HG03354 (cell line): ENCODE results near the gene ARFGAP3.
"Not testable (repeated sequence)": the region's sequence is repeated elsewhere in the genome, so short reads cannot be mapped to it uniquely, and the experiment has no call there.

Source experiments
- ATAC-seq: cut with Tn5 transposase; IDR thresholded peaks from one replicate; pipeline ENCODE4 v1.9.1; 2021; ENCODE audit warnings: mild to moderate bottlenecking; ENCODE audit not compliant: unreplicated experiment, poor library complexity, severe bottlenecking

ARFGAP3 gene

GRCh38 chr22:42800451-42801251 is 56.4 kb downstream of the ARFGAP3 start:
- no peak for ATAC-seq

- no peak for ATAC-seq
These were observed 57.3 kb downstream of the ARFGAP3 start for GRCh38 chr22:42799461-42800405.

- no peak for ATAC-seq
These were observed 58.0 kb downstream of the ARFGAP3 start for GRCh38 chr22:42799061-42799460.

DNA sequence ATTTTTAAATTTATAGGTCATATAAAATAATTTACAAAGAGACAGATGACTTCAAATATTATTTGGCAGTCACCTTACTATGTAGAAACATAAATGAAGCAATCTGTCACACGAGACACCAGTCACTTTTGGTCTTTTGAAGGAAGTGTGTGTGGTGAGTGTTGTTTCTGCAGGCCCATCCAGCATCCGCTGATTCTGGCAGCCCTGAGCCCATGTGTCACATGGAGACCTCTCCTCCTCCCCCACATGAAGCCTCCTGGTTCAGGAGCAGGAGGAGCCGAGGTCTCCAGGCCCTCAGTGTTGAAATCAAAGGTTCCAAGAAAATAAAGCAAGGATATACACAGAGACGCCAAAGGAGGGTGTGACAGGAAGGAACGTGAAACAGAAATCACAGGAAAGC is 60.1 kb downstream of the ARFGAP3 start:
- ATAC-seq: no peak

DNA sequence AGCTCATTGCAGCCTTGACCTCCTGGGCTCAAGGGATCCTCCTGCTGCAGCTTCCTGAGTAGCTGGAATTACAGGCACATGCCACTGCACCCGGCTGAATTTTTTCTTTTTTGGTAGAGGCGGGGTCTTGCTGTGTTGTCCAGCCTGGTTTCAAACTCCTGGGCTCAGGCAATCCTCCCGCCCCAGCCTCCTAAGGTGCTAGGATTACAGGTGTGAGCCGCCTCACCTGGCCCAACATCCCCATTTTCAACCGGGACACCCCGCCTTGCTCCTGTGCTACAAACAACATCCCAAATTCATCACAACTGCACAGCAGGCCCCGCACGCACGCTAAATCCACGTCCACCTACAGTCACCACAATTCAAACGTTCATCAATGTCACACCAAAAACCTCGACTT is 61.0 kb downstream of the ARFGAP3 start:
- ATAC-seq: no peak

GRCh38 chr22:42794551-42795510 is 62.2 kb downstream of the ARFGAP3 start:
- no peak for ATAC-seq

DNA sequence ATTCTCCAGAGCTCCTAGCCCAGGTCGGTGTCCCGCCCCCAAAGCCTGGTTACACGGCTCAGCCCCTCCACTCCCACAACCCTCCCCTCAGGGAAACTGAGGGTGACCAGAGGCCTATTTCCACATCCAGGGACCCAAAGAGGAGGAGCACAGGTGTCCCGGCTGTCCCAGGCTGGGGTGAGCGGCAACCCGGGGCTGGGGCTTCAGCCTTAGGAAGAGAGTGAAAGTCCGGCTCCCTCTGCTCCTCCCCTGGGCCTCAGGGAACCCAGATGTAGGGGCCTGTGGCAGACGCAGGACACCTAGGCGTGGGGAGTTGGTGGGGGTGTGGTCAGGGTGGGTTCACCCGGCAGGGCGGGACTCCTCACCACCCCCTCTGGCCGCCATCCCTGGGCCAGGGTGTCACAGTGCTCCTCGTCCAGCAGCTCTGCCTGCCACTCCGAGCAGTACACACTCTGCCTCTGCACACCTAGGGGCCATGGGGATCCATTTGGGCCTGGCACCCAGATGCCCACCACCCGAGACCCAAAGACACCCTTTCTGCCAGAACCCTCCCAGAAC is 63.1 kb downstream of the ARFGAP3 start:
- ATAC-seq: no peak

- ATAC-seq: no peak
These were observed 63.9 kb downstream of the ARFGAP3 start for GRCh38 chr22:42792909-42793847.

- no peak for ATAC-seq
These were observed 64.6 kb downstream of the ARFGAP3 start for GRCh38 chr22:42792453-42792908.

GRCh38 chr22:42791721-42792452 is 65.2 kb downstream of the ARFGAP3 start:
- no peak for ATAC-seq

GRCh38 chr22:42788466-42788865 is 68.6 kb downstream of the ARFGAP3 start:
- no peak for ATAC-seq

- no peak for ATAC-seq
These were observed 69.1 kb downstream of the ARFGAP3 start for GRCh38 chr22:42788021-42788420.

DNA sequence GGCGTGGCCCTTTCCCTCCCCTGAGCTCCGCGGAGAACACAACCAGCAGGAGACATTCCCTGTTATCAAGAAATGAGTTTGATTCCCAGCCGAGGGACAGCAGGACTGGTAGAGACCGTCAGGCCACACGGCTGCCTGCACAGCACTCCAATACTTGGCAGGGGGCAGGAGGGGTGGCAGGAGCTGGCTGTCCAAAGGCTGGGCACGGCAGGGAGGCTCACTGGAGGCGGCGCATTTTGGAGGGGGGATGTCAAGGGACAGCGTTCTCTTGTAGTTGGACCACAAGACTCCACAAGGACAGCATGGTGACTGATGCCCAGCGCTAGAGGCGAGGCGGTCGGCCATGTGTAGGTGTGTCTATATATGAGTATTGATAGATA is 69.7 kb downstream of the ARFGAP3 start:
- no peak for ATAC-seq

DNA sequence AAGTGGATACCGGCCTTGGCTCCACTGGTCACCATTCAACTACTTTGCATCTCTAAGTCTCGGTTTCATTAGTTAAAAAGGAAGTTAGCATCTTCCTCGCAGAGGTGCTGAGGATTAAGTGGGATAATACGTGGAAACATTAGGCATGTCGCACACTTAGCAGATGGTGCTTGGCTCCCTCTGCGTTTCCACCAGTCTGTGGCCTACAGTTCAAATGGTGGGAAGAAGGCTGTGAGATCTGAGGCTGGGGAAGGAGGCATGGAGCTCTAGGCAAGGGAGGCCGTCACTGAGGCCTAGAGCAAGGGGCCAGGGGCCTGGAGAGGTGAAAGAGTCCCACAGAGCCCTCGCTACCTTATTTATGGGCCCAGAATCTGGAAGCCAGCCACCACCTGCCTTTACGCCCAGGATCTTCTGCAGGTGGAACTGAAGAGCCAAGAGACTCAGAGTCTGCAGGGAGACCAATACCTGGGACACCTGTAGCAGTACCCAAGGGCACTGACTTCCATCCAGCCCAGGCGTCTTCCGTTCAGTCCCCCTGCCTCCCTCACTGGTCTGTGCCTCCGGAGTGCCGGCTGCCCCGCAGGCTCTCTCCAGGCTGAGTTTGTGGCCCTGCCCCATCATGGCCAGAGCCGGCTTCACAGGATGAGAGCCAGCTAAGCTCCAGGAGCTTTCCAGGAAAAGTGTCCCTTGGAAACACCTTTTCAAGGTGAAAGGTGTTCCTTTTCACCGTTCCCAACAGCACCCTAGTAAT is 70.3 kb downstream of the ARFGAP3 start:
- no peak for ATAC-seq

GRCh38 chr22:42785706-42786499 is 71.2 kb downstream of the ARFGAP3 start:
- ATAC-seq: no peak

GRCh38 chr22:42782306-42782705 is 74.8 kb downstream of the ARFGAP3 start:
- ATAC-seq: not testable (repeated sequence)
